Muscle of arm (tissue), 14 donors: ENCODE measurements around the gene UBE3A. TPM values are rescaled to one million over a fixed set of nuclear protein-coding genes. Genes with fewer than 3 reads are reported as not detected.
"Not testable (repeated sequence)": the region's sequence is repeated elsewhere in the genome, so short reads cannot be mapped to it uniquely, and the experiment has no call there.

ENCODE experiments used
- DNase-seq: peaks from one replicate; pipeline ENCODE4 v3.0.0-alpha.2; 2013
- long read RNA-seq, 11 donors: transcript quantifications; one replicate each; lab custom pipeline, GENCODE V29; 2026
- polyA plus RNA-seq, 12 donors: library from polyadenylated mRNA; unstranded; fragments of 120-200 nt; gene quantifications; one replicate each; pipeline ENCODE4 v1.2.1, GENCODE V29; 2013; ENCODE audit not compliant: insufficient read length in 12 of 12

Gene UBE3A
- polyA plus RNA-seq = 100 to 1,000 TPM in 7 of 12 donors, 10 to 100 TPM in 5; 83.3 to 134 (median 105) TPM
- long read RNA-seq, donor 1, full-length matches to known transcripts = 3 of 3 reads
- long read RNA-seq, donor 1, partial matches to known transcripts = 0 of 3 reads
- long read RNA-seq, donor 1, other reads (novel, unspliced or antisense) = 0 of 3 reads
- long read RNA-seq, donor 2, full-length matches to known transcripts = 16 of 22 reads
- long read RNA-seq, donor 2, partial matches to known transcripts = 6 of 22 reads
- long read RNA-seq, donor 2, other reads (novel, unspliced or antisense) = 0 of 22 reads
- long read RNA-seq, donor 3, full-length matches to known transcripts = 9 of 9 reads
- long read RNA-seq, donor 3, partial matches to known transcripts = 0 of 9 reads
- long read RNA-seq, donor 3, other reads (novel, unspliced or antisense) = 0 of 9 reads
- long read RNA-seq, donor 4, full-length matches to known transcripts = 3 of 3 reads
- long read RNA-seq, donor 4, partial matches to known transcripts = 0 of 3 reads
- long read RNA-seq, donor 4, other reads (novel, unspliced or antisense) = 0 of 3 reads
- long read RNA-seq, donor 5, full-length matches to known transcripts = 12 of 18 reads
- long read RNA-seq, donor 5, partial matches to known transcripts = 6 of 18 reads
- long read RNA-seq, donor 5, other reads (novel, unspliced or antisense) = 0 of 18 reads
- long read RNA-seq, donor 6, full-length matches to known transcripts = 3 of 3 reads
- long read RNA-seq, donor 6, partial matches to known transcripts = 0 of 3 reads
- long read RNA-seq, donor 6, other reads (novel, unspliced or antisense) = 0 of 3 reads
- long read RNA-seq, donor 7, full-length matches to known transcripts = 2 of 8 reads
- long read RNA-seq, donor 7, partial matches to known transcripts = 6 of 8 reads
- long read RNA-seq, donor 7, other reads (novel, unspliced or antisense) = 0 of 8 reads
- long read RNA-seq, donor 8, full-length matches to known transcripts = 11 of 11 reads
- long read RNA-seq, donor 8, partial matches to known transcripts = 0 of 11 reads
- long read RNA-seq, donor 8, other reads (novel, unspliced or antisense) = 0 of 11 reads
- long read RNA-seq, donor 9, full-length matches to known transcripts = 2 of 2 reads
- long read RNA-seq, donor 9, partial matches to known transcripts = 0 of 2 reads
- long read RNA-seq, donor 9, other reads (novel, unspliced or antisense) = 0 of 2 reads
- long read RNA-seq, donor 10, full-length matches to known transcripts = 7 of 7 reads
- long read RNA-seq, donor 10, partial matches to known transcripts = 0 of 7 reads
- long read RNA-seq, donor 10, other reads (novel, unspliced or antisense) = 0 of 7 reads
- long read RNA-seq, donor 11, full-length matches to known transcripts = 6 of 6 reads
- long read RNA-seq, donor 11, partial matches to known transcripts = 0 of 6 reads
- long read RNA-seq, donor 11, other reads (novel, unspliced or antisense) = 0 of 6 reads

- peak; percentile 93 for DNase-seq
Observed at GRCh38 chr15:25438601-25439368, at the start of gene UBE3A. Gene UBE3A, minus strand, starts transcription at chr15:25439024. Its CDS starts 29,917 bp downstream, at chr15:25409107.

- DNase-seq = no peak
Observed at GRCh38 chr15:25487226-25487884, 48.5 kb upstream of the UBE3A start.

GRCh38 chr15:25486051-25486450, 47.2 kb upstream of the UBE3A start:
- no peak for DNase-seq

GRCh38 chr15:25481208-25481859, 42.5 kb upstream of the UBE3A start:
- peak; percentile 51 for DNase-seq

GRCh38 chr15:25478313-25478712, 39.5 kb upstream of the UBE3A start:
- DNase-seq = no peak

GRCh38 chr15:25477816-25478215, 39.0 kb upstream of the UBE3A start:
- DNase-seq = no peak

GRCh38 chr15:25474251-25474650, 35.4 kb upstream of the UBE3A start:
- DNase-seq = no peak

- DNase-seq = no peak
Observed at GRCh38 chr15:25470230-25470629, 31.4 kb upstream of the UBE3A start.

- DNase-seq = peak; percentile 31
Observed at GRCh38 chr15:25469377-25469776, 30.6 kb upstream of the UBE3A start.

- DNase-seq = no peak
Observed at GRCh38 chr15:25468611-25469010, 29.8 kb upstream of the UBE3A start.

- no peak for DNase-seq
Observed at GRCh38 chr15:25465835-25466234, 27.0 kb upstream of the UBE3A start.

- DNase-seq = no peak
Observed at GRCh38 chr15:25464784-25465183, 26.0 kb upstream of the UBE3A start.

- DNase-seq = no peak
Observed at GRCh38 chr15:25464383-25464782, 25.6 kb upstream of the UBE3A start.

GRCh38 chr15:25456196-25456595, 17.4 kb upstream of the UBE3A start:
- DNase-seq = no peak

GRCh38 chr15:25455226-25455625, 16.4 kb upstream of the UBE3A start:
- no peak for DNase-seq

GRCh38 chr15:25454771-25455170, 15.9 kb upstream of the UBE3A start:
- no peak for DNase-seq

- not testable (repeated sequence) for DNase-seq
Observed at GRCh38 chr15:25453246-25453645, 14.4 kb upstream of the UBE3A start.

- DNase-seq = no peak
Observed at GRCh38 chr15:25451501-25451900, 12.7 kb upstream of the UBE3A start.

- DNase-seq = no peak
Observed at GRCh38 chr15:25450163-25450562, 11.3 kb upstream of the UBE3A start.

- DNase-seq = no peak
Observed at GRCh38 chr15:25446076-25446475, 7.3 kb upstream of the UBE3A start.
